HUES48 (cell line): ENCODE measurements around the gene CPA3.

Experiments used
- H3K27ac ChIP-seq: one replicate; pipeline ENCODE4 v1.7.0; 2013; ENCODE audit warnings: low read depth, low read length, inconsistent platforms
- H3K27me3 ChIP-seq: 2 replicates; pipeline ENCODE4 v1.6.1; 2013; ENCODE audit warnings: mild to moderate bottlenecking, low read length; ENCODE audit not compliant: control insufficient read depth, insufficient read depth
- H3K36me3 ChIP-seq: 2 replicates; pipeline ENCODE4 v1.6.1; 2013; ENCODE audit warnings: low read length; ENCODE audit not compliant: control insufficient read depth, insufficient read depth
- H3K4me1 ChIP-seq: 2 replicates; pipeline ENCODE4 v1.6.1; 2013; ENCODE audit warnings: mild to moderate bottlenecking, low read length; ENCODE audit not compliant: control insufficient read depth, insufficient read depth
- H3K4me3 ChIP-seq: 2 replicates; pipeline ENCODE4 v1.5.1; 2013; ENCODE audit warnings: mild to moderate bottlenecking, low read depth, low read length
- H3K9ac ChIP-seq: 2 replicates; pipeline ENCODE4 v1.6.1; 2013; ENCODE audit warnings: mild to moderate bottlenecking, low read depth, low read length, moderate library complexity
- H3K9me3 ChIP-seq: 2 replicates; pipeline ENCODE4 v1.6.1; 2013; ENCODE audit warnings: low read length; ENCODE audit not compliant: control insufficient read depth, insufficient read depth

The CPA3 gene

GRCh38 chr3:148833223-148833622 is 31.9 kb upstream of the CPA3 start:
- Histone ChIP-seq H3K4me3 (no peak overlapping the region), H3K9ac (no peak overlapping the region), H3K27me3 (no peaks in the 10 kb centered on the region), H3K9me3 (no peaks in the 10 kb centered on the region), H3K4me1 (no peaks in the 10 kb centered on the region), H3K27ac (no peak overlapping the region), H3K36me3 (no peaks in the 10 kb centered on the region)

GRCh38 chr3:148839805-148840204 is 25.3 kb upstream of the CPA3 start:
- Histone ChIP-seq H3K4me1 (no peaks in the 10 kb centered on the region), H3K27ac (no peak overlapping the region), H3K4me3 (no peak overlapping the region), H3K27me3 (no peaks in the 10 kb centered on the region), H3K9me3 (no peaks in the 10 kb centered on the region), H3K9ac (no peak overlapping the region), H3K36me3 (no peaks in the 10 kb centered on the region)

GRCh38 chr3:148840451-148840850 is 24.6 kb upstream of the CPA3 start:
- Histone ChIP-seq H3K4me3 (no peak overlapping the region), H3K36me3 (no peaks in the 10 kb centered on the region)

GRCh38 chr3:148845756-148846395 is 19.2 kb upstream of the CPA3 start:
- Histone ChIP-seq H3K27ac (no peak overlapping the region), H3K9me3 (no peaks in the 10 kb centered on the region), H3K27me3 (no peaks in the 10 kb centered on the region), H3K4me1 (no peaks in the 10 kb centered on the region), H3K4me3 (no peak overlapping the region), H3K36me3 (no peaks in the 10 kb centered on the region), H3K9ac (no peak overlapping the region)

More at GRCh38 chr3:148840451-148840850, 24.6 kb upstream of the CPA3 start:
- Histone ChIP-seq H3K27me3 (no peaks in the 10 kb centered on the region), H3K9me3 (no peaks in the 10 kb centered on the region), H3K9ac (no peak overlapping the region), H3K4me1 (no peaks in the 10 kb centered on the region), H3K27ac (no peak overlapping the region)

- H3K27ac ChIP-seq = no peak overlapping the region
- no peaks in the 10 kb centered on the region for H3K4me1 ChIP-seq
- H3K9ac ChIP-seq = no peak overlapping the region
- no peaks in the 10 kb centered on the region for H3K9me3 ChIP-seq
- no peaks in the 10 kb centered on the region for H3K27me3 ChIP-seq
- no peak overlapping the region for H3K4me3 ChIP-seq
- H3K36me3 ChIP-seq = no peaks in the 10 kb centered on the region
Observed at GRCh38 chr3:148847351-148847750, 17.7 kb upstream of the CPA3 start.

GRCh38 chr3:148848410-148848809 is 16.7 kb upstream of the CPA3 start:
- Histone ChIP-seq H3K27me3 (no peaks in the 10 kb centered on the region), H3K9ac (no peak overlapping the region), H3K9me3 (no peaks in the 10 kb centered on the region), H3K36me3 (no peaks in the 10 kb centered on the region), H3K4me3 (no peak overlapping the region), H3K4me1 (no peaks in the 10 kb centered on the region), H3K27ac (no peak overlapping the region)

GRCh38 chr3:148852271-148852992 is 12.7 kb upstream of the CPA3 start:
- no peak overlapping the region for H3K4me3 ChIP-seq
- H3K4me1 ChIP-seq = no peaks in the 10 kb centered on the region
- H3K27me3 ChIP-seq = no peaks in the 10 kb centered on the region
- no peak overlapping the region for H3K27ac ChIP-seq
- H3K9ac ChIP-seq = no peak overlapping the region
- no peaks in the 10 kb centered on the region for H3K36me3 ChIP-seq
- H3K9me3 ChIP-seq = no peaks in the 10 kb centered on the region

- Histone ChIP-seq H3K27ac (no peak overlapping the region), H3K4me1 (no peaks in the 10 kb centered on the region), H3K9me3 (no peaks in the 10 kb centered on the region), H3K36me3 (no peaks in the 10 kb centered on the region), H3K9ac (no peak overlapping the region), H3K4me3 (no peak overlapping the region), H3K27me3 (no peaks in the 10 kb centered on the region)
Observed at GRCh38 chr3:148853076-148853475, 12.0 kb upstream of the CPA3 start.

- Histone ChIP-seq H3K36me3 (no peaks in the 10 kb centered on the region), H3K4me1 (no peaks in the 10 kb centered on the region), H3K27ac (no peak overlapping the region), H3K4me3 (no peak overlapping the region), H3K27me3 (no peaks in the 10 kb centered on the region), H3K9ac (no peak overlapping the region), H3K9me3 (no peaks in the 10 kb centered on the region)
Observed at GRCh38 chr3:148854061-148854460, 11.0 kb upstream of the CPA3 start.

GRCh38 chr3:148856384-148856783 is 8.7 kb upstream of the CPA3 start:
- Histone ChIP-seq H3K27ac (no peak overlapping the region), H3K4me3 (no peak overlapping the region), H3K9me3 (no peaks in the 10 kb centered on the region), H3K36me3 (no peaks in the 10 kb centered on the region), H3K27me3 (no peaks in the 10 kb centered on the region), H3K9ac (no peak overlapping the region), H3K4me1 (no peaks in the 10 kb centered on the region)

GRCh38 chr3:148857316-148857715 is 7.8 kb upstream of the CPA3 start:
- no peak overlapping the region for H3K4me3 ChIP-seq
- no peak overlapping the region for H3K27ac ChIP-seq
- H3K27me3 ChIP-seq = no peaks in the 10 kb centered on the region
- no peaks in the 10 kb centered on the region for H3K36me3 ChIP-seq
- no peaks in the 10 kb centered on the region for H3K4me1 ChIP-seq
- H3K9me3 ChIP-seq = no peaks in the 10 kb centered on the region
- H3K9ac ChIP-seq = no peak overlapping the region
